Kidney (tissue), 14 donors: ENCODE measurements around the gene SGIP1. TPM values are rescaled to one million over a fixed set of nuclear protein-coding genes. Genes with fewer than 3 reads are reported as not detected.

Experiments
- DNase-seq, 5 donors: peaks; one replicate each; pipeline ENCODE4 v3.0.0-alpha.2; 2013 to 2020
- FAIRE-seq: peaks from 2 replicates; lab custom pipeline; 2012; peaks lifted over from hg19 to GRCh38; lab: Jason Lieb, UNC
- H3K27ac ChIP-seq, 2 donors: one replicate each; pipeline ENCODE4 v1.7.0; 2013; ENCODE audit warnings: low read depth in 2 of 2, low read length in 2 of 2, inconsistent platforms in 1 of 2
- H3K27me3 ChIP-seq: one replicate; pipeline ENCODE4 v1.7.1; 2013; ENCODE audit warnings: low read length, inconsistent platforms; ENCODE audit not compliant: control insufficient read depth, insufficient read depth
- H3K36me3 ChIP-seq, 3 donors: one replicate each; pipeline versions ENCODE4 v1.7.0 to v1.7.1; 2013; ENCODE audit warnings: low read length in 3 of 3, control low read depth in 1 of 3, inconsistent platforms in 1 of 3; ENCODE audit not compliant: insufficient read depth in 3 of 3, control insufficient read depth in 2 of 3
- H3K4me1 ChIP-seq, 3 donors: one replicate each; pipeline versions ENCODE4 v1.7.0 to v1.7.1; 2013; ENCODE audit warnings: low read length in 3 of 3, inconsistent platforms in 1 of 3, low read depth in 1 of 3; ENCODE audit not compliant: control insufficient read depth in 2 of 3, insufficient read depth in 2 of 3
- H3K4me3 ChIP-seq, 3 donors: one replicate each; pipeline versions ENCODE4 v1.7.0 to v1.8.1; 2013; ENCODE audit warnings: low read length in 3 of 3, control low read depth in 1 of 3, inconsistent platforms in 1 of 3
- H3K9ac ChIP-seq, 3 donors: one replicate each; pipeline versions ENCODE4 v1.7.0 to v1.7.1; 2013; ENCODE audit warnings: low read length in 3 of 3, control low read depth in 1 of 3, inconsistent platforms in 1 of 3
- H3K9me3 ChIP-seq, 3 donors: one replicate each; pipeline versions ENCODE4 v1.7.0 to v1.7.1; 2013; ENCODE audit warnings: low read length in 3 of 3, control low read depth in 1 of 3, inconsistent platforms in 1 of 3; ENCODE audit not compliant: control insufficient read depth in 2 of 3, insufficient read depth in 1 of 3
- intact Hi-C: fragments of 100-400 bp; cut with DNase I; formaldehyde crosslinking; loops from one replicate; pipeline ENCODE4 v1.11.1; 2022
- polyA plus RNA-seq: library from polyadenylated mRNA; stranded (reverse); fragments of 350-450 nt; fragmentation: Illumina TruSeq; extraction: RNeasy Lipid Tissue Mini Kit (QIAGEN cat#74804); gene quantifications from one replicate; pipeline ENCODE4 v1.2.3, GENCODE V29; 2014; ENCODE audit warnings: low read depth, low replicate concordance; ENCODE audit not compliant: insufficient read depth
- total RNA-seq: library from RNA; stranded (reverse); fragmentation: NEBNext Ultra II Directional; extraction: Animal tissue kit (Norgen Biotek cat#: 25700); gene quantifications from one replicate; pipeline ENCODE4 v1.2.1, GENCODE V29; 2021
- TF ChIP-seq, protein P1 (sequence below): IDR thresholded peaks from 3 replicates; pipeline ENCODE4 v1.5.1; 2012; ENCODE audit warnings: mild to moderate bottlenecking, moderate library complexity, borderline replicate concordance; ENCODE audit not compliant: insufficient read depth; ENCODE audit errors: extremely low read depth
- donor health status: control.
- donor health status: control.
- donor health status: control.
- donor health status: control.
- donor health status: control.
- donor health status: DM: yes; HTN: yes; CAD: no.
- donor health status: Normal renal cell carcinoma (clear cell type).

SGIP1 gene
- total and polyA plus RNA-seq, 2 donors from 2014 or later = 8.3 to 11.2 TPM

DNA sequence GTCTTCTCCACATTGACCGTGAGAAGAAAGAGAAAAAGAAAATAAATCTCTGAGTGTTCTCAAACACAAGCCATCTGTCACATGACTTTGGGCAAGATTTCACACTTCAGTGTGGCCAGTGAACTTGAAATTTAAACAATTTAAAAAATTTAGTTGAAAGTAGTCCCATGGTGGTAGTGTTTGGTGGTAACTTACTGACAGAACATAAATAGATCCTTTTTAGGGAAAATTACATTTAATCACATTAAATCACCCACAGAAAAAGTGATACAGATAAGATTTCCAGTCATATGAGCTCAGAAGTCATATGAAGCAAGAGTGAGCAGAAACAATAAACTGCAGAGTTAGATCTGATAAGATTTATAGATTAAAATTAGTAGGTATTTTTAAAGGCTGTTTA lies 31.9 kb upstream of the SGIP1 start:
- Histone ChIP-seq H3K36me3 (no peaks in the 10 kb centered on the region), H3K27ac (no peak overlapping the region), H3K4me3 (no peak overlapping the region), H3K9ac (no peak overlapping the region), H3K4me1 (no peaks in the 10 kb centered on the region), H3K27me3 (no peaks in the 10 kb centered on the region), H3K9me3 (no peaks in the 10 kb centered on the region)
- intact Hi-C loops = no loop called here
- DNase-seq = no peak
- TF ChIP-seq, protein P1, sequence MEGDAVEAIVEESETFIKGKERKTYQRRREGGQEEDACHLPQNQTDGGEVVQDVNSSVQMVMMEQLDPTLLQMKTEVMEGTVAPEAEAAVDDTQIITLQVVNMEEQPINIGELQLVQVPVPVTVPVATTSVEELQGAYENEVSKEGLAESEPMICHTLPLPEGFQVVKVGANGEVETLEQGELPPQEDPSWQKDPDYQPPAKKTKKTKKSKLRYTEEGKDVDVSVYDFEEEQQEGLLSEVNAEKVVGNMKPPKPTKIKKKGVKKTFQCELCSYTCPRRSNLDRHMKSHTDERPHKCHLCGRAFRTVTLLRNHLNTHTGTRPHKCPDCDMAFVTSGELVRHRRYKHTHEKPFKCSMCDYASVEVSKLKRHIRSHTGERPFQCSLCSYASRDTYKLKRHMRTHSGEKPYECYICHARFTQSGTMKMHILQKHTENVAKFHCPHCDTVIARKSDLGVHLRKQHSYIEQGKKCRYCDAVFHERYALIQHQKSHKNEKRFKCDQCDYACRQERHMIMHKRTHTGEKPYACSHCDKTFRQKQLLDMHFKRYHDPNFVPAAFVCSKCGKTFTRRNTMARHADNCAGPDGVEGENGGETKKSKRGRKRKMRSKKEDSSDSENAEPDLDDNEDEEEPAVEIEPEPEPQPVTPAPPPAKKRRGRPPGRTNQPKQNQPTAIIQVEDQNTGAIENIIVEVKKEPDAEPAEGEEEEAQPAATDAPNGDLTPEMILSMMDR = no peak
- no peak for FAIRE-seq

DNA sequence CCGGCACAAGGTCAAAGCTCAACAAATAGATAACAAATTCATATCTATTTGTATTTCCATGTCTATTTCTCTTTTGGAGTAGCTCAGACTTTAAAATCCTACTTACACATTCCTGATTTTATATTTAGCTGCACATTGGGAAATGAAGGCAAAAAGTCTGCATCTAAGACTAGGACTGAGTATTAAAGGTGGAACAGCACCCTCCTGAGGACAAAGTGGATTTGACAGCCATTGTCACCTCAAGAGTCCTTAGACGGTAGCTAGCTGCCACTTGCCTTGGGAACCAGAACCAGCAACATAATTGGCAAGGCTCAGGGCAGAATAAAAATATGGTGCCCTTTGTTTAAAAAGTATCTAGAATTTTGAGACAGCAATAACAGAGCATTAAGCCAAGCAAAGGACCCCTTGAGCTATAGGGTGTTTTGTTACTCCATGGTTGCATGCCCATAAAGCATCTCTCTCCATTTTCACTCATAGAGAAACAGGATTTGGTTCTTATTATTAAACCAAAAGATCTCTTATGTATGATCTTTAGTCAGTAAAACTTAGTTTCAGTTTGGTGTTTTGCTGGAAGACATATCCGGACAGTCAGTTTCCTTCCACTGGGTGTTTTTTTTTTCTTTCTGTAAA lies 30.0 kb upstream of the SGIP1 start:
- TF ChIP-seq, protein P1 = peak; percentile 49
- Histone ChIP-seq H3K4me3 (no peak overlapping the region), H3K9ac (no peak overlapping the region), H3K27ac (no peak overlapping the region), H3K27me3 (no peaks in the 10 kb centered on the region), H3K9me3 (no peaks in the 10 kb centered on the region), H3K4me1 (no peaks in the 10 kb centered on the region), H3K36me3 (no peaks in the 10 kb centered on the region)
- intact Hi-C loops = no loop called here
- FAIRE-seq (peak; percentile 15), DNase-seq (peak in 3 of 5 donors; percentile 34 to 70 (median 58))

DNA sequence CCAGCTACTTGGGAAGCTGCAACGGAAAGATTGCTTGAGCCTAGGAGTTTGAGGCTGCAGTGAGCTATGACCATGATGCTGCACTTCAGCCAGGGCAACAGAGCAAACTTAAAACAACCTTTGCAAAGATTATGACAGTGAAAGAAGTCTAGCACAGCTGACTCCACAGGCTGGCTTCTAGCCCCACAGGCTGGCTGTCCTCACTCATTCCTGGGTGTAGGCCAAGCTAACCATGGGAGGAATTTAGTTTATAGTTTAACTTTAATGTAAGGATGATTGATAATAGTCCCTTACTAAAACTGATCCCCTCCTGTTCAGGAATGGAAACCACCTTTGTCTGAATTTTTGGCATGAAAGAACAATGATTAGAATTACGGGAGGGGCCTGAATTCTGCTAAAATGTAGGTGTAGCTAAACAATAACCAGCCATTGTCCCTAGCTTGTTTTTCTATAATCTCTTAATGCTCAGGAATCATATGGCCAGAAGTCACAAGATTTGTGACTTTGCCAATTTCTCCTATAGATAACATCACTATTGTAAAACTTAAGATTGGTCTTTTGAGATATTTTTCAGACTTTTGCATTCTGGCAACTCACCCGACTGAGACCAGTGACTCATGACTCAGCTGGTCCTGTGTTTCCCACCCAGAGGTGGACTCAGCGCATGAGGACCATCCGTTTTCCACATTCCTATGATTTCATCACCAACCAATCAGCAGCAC lies 28.1 kb upstream of the SGIP1 start:
- no peak for FAIRE-seq
- Histone ChIP-seq H3K27me3 (no peaks in the 10 kb centered on the region), H3K9me3 (no peaks in the 10 kb centered on the region), H3K36me3 (no peaks in the 10 kb centered on the region), H3K4me1 (no peaks in the 10 kb centered on the region), H3K27ac (no peak overlapping the region), H3K4me3 (no peak overlapping the region), H3K9ac (no peak overlapping the region)
- intact Hi-C loops = no loop called here
- peak in 2 of 5 donors; percentile 17 to 21 for DNase-seq
- TF ChIP-seq, protein P1 = no peak
